LNCAP (cell line): ENCODE data around the gene BMX.

Source experiments
- TF ChIP-seq, protein P1 (sequence below): fragments of 450-650 bp; IDR thresholded peaks from 2 replicates; pipeline ENCODE4 v1.5.1; 2017; ENCODE audit warnings: mild to moderate bottlenecking

BMX gene

DNA sequence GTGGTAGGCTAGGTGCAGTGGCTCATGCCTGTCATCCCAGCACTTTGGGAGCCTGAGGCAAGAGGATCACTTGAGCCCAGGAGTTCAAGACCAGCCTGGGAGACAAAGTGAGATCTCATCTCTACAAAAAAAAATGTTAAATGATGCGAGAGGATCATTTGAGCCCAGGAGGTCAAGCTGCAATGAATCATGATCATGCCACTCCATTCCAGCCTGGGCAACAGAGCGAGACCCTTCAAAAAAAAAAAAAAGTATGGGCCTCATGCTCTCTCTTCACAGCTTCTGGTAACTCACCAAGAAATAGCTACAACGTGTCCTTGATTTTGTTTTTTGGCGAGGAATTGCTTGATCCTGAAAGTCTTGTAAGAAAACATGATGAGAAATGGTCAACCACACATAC is 98.9 kb downstream of the BMX start:
- TF ChIP-seq, protein P1, sequence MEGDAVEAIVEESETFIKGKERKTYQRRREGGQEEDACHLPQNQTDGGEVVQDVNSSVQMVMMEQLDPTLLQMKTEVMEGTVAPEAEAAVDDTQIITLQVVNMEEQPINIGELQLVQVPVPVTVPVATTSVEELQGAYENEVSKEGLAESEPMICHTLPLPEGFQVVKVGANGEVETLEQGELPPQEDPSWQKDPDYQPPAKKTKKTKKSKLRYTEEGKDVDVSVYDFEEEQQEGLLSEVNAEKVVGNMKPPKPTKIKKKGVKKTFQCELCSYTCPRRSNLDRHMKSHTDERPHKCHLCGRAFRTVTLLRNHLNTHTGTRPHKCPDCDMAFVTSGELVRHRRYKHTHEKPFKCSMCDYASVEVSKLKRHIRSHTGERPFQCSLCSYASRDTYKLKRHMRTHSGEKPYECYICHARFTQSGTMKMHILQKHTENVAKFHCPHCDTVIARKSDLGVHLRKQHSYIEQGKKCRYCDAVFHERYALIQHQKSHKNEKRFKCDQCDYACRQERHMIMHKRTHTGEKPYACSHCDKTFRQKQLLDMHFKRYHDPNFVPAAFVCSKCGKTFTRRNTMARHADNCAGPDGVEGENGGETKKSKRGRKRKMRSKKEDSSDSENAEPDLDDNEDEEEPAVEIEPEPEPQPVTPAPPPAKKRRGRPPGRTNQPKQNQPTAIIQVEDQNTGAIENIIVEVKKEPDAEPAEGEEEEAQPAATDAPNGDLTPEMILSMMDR: no peak

DNA sequence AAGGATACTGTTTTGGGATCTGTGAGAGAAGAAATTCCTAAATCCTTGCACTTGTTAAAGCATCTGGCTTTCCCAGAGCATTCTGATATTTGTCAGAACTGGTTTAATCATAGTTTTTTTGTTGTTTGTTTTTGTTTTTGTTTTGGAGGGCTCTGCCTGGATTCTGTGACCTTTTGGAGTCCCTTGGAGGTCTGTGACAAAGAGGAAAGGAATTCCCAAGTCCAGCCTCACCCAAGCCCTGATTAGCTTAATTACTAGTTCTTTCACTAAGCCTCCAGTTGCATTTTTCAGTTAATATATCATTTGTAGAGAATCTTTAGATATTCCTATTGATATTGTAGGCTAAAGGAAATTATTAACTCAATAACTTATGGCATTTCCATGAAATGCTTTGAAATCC is 99.4 kb downstream of the BMX start:
- TF ChIP-seq, protein P1: no peak

DNA sequence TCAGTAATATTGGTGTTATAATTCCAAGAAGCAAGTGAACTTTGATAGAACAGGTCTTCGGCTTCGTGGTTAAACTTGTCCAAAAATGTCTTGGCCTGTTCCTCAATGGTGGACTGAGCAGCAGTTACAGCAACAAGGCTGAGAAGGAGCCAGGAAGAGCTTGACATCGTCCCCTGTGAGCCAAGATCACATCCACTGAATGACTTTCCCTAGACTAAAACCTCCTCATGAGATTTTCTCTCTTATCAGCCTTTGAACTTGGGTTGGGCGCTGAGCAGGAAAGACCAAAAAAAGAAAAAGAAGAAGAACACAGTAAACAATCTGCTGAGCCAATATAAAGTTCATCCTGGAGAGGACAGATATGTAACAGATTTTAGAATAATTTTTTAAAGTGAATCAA is 100.1 kb downstream of the BMX start, which contains the start of gene ACE2:
Gene ACE2 (minus strand): TSS at position 216 of the 400 bp plus-strand sequence. CDS start 49 bp downstream, at position 167.
- TF ChIP-seq, protein P1: no peak

DNA sequence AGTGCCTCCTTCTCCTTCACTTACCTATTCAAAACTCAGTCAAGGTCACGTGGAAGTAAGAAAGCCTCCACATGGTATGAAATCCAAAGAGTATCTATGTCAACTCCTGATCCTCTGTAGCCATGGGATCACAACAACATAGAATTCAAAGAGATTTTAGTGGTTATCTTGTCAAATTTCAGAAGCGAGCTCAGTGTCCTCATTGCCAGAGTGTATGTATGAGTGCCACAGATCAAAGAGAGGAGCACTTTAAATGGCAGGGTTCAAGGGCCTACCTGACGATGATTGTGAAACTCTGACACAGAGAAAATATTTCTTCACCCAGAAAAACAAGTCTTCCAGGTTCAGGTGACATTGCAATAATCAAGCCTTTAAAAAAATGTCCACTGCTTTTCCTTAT is 101.3 kb downstream of the BMX start:
- TF ChIP-seq, protein P1: no peak

DNA sequence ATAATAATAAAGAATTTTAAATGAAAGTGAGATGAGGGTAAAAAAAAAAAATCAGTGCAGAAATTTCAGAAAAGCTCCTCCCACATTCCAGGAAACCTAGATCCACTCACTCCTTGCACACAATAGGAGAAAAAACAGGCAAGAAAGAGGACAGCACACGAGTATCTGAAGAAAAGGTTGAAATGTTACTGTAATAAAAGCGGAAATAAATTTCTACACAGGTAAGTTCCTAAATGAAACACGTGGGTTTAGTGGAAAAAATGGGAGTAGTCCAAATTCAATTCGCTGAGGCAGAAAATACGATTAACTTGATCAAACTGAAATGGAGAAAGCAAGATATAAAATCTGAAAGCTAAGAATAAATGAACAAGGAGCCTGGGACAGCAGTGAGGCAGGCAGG is 102.2 kb downstream of the BMX start:
- TF ChIP-seq, protein P1: no peak

DNA sequence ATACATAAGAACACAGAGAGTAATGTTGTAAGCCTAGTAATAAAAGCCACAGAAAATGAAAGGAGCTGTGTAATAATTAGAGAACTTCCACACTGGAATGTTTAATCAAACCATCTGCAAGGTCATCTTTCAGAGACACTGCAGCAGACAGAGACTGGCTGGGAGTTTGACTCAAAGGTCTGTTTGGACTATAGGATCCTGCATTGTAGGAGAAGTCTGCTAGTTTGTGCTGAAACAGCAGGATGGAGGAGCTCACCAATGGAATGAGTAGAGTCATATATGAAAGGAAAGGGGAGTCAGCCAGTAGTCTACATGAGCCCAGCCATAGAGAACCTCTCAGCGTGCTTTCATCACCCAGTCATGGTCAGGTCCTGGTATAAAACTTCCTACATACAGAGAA is 104.6 kb downstream of the BMX start:
- TF ChIP-seq, protein P1: no peak
